GM18511 (cell line): ENCODE results near the gene PAN3.

Source experiments
- ATAC-seq: cut with Tn5 transposase; IDR thresholded peaks from one replicate; pipeline ENCODE4 v1.9.1; 2021; ENCODE audit warnings: mild to moderate bottlenecking, moderate library complexity; ENCODE audit not compliant: unreplicated experiment

PAN3 gene

GRCh38 chr13:28297341-28297740 lies 159.0 kb downstream of the PAN3 start:
- ATAC-seq = no peak

DNA sequence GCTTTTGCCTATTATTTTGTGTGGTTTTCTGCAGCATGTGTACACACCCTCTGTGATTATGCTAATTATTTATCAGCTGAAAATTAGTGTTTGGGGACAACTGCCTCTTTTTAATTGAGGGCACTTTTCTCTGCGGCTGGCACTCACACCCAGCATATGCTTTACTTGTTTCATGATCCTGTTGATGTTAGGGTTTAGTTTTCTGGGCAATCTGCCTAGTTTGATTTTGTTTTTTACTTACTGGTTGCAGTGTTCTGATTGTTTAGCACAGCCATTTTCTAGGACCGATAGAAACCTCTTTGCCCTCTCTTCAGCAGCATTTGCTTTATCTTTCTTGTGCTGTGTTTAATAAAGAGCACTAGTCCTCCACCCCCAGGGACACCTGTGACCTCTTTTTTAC lies 161.6 kb downstream of the PAN3 start:
- ATAC-seq = no peak

DNA sequence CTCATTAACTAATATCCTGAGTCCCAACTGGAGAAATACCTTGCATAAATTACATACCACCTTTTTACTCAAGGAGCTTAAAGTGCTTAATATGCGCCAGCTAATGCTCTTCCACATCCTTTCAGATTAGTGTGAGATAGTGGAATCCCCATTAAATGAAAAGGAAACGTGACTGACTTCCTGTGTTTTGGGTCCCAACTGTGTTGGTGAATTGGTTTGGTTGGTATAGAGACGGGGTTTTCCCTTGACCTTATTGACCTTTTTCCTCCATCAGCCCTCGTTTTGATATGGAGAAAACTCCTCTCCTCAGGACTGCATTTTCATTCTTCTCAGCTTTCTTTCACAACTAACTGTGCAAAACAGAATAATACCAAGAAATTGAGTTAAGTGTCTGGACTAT lies 163.5 kb downstream of the PAN3 start:
- ATAC-seq = no peak

DNA sequence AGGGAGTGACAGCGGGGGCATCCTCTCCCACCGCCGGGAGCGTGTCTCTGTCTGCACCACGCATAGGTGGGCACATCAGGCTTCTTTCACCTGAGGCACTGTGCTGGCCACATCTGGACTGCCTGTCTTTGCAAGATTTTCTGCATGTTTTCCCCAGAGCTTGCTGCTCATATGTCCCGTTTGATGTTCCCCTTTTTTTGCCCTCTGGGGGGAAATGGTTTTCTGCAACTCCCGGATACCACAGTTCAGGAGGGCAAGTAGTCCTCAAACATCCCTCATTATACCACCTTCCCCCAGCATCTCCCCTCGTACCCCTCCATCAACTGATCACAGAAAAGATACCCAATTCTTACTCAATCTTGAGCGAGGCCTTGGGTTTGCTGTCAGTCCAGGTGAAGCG lies 168.0 kb downstream of the PAN3 start:
- no peak for ATAC-seq

DNA sequence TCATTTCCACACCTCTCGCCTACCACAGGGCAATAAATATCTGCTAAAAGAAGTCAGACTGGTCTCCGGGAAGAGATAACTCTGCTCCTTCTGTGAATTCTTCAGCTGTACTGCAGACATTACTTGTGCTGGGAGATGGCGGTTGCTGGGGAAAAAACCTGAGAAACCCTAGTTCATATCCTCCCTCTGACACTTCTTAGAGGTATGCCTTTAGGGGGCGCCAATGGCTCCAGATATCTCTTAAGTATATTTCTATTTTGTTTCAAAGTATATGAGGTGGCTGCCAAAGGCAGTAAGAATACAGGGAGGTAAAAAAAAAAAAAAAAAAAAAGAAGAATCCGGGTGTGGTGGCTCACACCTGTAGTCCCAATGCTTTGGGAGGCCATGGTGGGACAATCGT lies 175.2 kb downstream of the PAN3 start:
- no peak for ATAC-seq

- no peak for ATAC-seq
These were observed 176.5 kb downstream of the PAN3 start for GRCh38 chr13:28314879-28315278.

GRCh38 chr13:28316129-28316528 lies 177.8 kb downstream of the PAN3 start:
- ATAC-seq = no peak

GRCh38 chr13:28316836-28317235 lies 178.5 kb downstream of the PAN3 start:
- no peak for ATAC-seq

- no peak for ATAC-seq
These were observed 180.2 kb downstream of the PAN3 start for GRCh38 chr13:28318496-28318895.

- ATAC-seq = no peak
These were observed 181.2 kb downstream of the PAN3 start for GRCh38 chr13:28319528-28319927.

GRCh38 chr13:28320209-28320608 lies 181.9 kb downstream of the PAN3 start:
- ATAC-seq = no peak

- ATAC-seq = no peak
These were observed 182.7 kb downstream of the PAN3 start for GRCh38 chr13:28320884-28321574.

- ATAC-seq = no peak
These were observed 183.4 kb downstream of the PAN3 start for GRCh38 chr13:28321756-28322155.

DNA sequence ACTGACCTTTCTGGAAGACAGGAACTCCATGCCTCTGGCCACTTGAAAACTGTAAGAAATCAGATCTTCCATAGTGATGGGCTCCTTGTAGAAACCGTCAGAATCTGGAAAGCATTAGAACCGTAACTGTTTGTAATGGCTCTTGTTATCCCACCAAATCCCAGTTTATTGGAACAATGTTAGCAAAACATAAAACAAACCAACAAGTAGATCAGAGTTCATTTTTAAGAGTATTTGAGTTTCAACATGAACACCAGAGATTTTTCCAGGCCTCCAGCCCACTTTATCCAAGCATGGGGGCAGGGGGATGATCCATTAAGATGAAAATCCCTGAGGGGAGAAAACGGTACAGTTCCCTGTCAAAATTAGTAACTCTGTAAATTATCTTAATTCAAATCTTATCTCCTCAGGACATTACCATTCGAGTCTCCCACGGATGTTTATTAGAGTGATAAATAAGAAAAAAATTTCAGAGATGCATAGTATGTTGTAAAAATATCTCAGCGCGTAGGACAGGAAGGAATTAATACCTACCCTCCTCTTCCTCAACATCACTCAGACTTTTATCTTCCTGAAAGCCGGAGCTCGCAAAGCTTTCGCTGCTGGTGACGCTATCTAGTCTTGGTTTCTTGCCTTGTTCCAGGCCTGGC lies 184.0 kb downstream of the PAN3 start:
- ATAC-seq = no peak

DNA sequence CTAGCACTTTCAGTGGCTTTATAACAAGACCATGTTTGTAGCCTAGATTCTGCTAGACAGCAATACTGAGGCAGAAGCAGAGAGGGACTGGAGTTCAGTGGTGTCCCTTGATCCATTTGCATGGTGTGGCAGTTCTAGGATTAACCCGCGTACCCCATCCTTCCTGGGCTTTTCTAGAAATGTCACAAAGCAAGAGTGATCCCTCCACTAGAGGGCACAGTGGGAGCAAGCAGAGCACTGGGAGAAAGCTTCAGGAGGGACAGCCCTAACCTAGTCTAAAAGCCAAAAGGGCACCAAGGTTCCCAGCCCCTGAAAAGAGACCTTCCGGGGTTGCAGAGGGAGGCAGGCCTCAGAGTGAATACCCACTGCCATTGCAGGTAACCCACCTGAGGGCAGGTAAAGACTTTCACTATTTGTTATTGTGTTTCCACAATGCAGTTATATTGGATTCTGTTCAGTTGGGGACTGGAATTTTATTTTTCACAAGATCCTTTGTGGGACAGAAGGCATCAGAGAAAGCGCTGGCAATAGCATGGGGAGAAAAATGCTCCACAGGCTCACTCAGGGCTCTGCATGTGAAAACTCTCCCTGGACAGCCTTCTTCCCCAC lies 185.9 kb downstream of the PAN3 start:
- no peak for ATAC-seq

- no peak for ATAC-seq
These were observed 186.7 kb downstream of the PAN3 start for GRCh38 chr13:28325022-28325421.

- ATAC-seq = no peak
These were observed 187.7 kb downstream of the PAN3 start for GRCh38 chr13:28326056-28326455.

- ATAC-seq = no peak
These were observed 189.3 kb downstream of the PAN3 start for GRCh38 chr13:28327373-28328270.

DNA sequence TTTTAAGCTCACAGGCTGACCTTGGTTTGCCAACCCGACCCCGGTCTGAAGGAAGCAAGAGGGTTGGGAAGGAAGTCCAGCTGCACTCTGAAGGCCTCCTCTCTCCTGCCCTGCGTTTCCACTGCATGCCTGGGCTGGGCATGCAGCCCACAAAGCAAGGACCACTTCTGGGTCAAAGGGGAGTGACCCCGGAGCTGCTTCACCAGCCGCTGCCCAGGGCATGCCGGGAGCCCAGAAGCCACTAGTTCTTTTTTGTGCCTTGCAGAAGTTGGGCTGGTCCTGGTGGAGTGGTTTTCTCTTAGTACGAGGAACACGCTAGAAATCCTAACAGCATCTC lies 189.9 kb downstream of the PAN3 start:
- ATAC-seq = no peak

DNA sequence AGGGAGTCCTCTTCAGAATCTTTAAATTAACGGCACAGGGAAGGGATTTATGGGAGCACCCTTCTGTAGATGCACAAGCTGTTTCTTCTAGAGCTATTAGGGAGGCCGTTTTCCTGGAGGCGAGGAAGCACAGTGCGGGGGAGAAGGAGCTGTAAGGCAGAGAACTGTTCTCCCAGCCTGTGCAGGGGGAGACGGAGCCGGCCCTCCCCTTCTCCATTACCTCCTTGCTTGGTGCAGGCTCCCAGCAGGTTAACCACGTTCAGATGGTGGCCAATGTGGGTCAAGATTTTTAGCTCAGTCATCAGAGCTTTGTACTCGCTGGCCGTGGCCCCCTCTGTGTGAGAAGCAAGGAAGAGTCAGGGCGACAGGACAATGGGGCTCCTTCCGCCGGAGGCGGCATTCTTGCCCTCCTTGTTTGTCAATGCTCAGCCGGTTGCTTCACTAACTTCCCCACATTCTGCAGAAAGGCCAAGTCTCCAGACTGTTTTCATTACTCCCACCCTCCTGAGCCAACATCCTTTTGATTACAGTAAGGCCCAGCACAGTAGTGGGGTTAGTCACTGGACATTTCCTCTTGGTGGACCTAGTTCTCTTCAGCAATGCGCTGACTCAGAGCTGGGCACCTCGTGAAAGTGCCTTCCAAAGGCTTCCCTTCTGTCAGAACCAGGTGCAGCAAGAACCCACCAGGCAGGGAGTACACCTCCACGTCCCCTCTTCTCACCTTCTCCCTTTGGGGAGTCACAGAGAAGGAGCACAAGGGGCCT lies 191.2 kb downstream of the PAN3 start:
- no peak for ATAC-seq
